ENCODE data around the gene TMC5.

DNA sequence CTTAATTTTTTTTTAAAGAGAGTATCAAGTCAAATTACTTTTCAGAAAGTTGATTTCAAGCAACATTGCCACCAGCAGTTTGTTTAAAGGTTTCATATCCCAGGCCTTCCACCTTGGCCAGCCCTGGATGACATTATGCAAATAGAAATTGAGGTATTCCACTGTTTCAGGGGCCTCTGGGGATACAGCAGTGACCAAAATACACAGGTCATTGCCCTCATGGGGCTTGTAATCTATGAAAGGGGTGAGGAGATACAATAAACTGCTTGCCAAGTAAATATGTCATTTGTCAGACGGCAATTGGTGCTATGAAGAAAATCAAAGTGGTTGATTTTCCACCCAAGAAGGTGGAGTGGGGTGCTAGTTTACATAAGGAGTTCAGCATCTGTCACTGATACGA, 37.8 kb upstream of the TMC5 start:
- TF ChIP-seq POLR2A (IDR thresholded peaks at IDR 0.05) = no peak
- TF ChIP-seq, protein P1, sequence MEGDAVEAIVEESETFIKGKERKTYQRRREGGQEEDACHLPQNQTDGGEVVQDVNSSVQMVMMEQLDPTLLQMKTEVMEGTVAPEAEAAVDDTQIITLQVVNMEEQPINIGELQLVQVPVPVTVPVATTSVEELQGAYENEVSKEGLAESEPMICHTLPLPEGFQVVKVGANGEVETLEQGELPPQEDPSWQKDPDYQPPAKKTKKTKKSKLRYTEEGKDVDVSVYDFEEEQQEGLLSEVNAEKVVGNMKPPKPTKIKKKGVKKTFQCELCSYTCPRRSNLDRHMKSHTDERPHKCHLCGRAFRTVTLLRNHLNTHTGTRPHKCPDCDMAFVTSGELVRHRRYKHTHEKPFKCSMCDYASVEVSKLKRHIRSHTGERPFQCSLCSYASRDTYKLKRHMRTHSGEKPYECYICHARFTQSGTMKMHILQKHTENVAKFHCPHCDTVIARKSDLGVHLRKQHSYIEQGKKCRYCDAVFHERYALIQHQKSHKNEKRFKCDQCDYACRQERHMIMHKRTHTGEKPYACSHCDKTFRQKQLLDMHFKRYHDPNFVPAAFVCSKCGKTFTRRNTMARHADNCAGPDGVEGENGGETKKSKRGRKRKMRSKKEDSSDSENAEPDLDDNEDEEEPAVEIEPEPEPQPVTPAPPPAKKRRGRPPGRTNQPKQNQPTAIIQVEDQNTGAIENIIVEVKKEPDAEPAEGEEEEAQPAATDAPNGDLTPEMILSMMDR (IDR thresholded peaks at IDR 0.05) = no peak
